ENCODE data around the gene CLEC4M.
"Not testable (repeated sequence)": the region's sequence is repeated elsewhere in the genome, so short reads cannot be mapped to it uniquely, and the experiment has no call there.

The CLEC4M gene

DNA sequence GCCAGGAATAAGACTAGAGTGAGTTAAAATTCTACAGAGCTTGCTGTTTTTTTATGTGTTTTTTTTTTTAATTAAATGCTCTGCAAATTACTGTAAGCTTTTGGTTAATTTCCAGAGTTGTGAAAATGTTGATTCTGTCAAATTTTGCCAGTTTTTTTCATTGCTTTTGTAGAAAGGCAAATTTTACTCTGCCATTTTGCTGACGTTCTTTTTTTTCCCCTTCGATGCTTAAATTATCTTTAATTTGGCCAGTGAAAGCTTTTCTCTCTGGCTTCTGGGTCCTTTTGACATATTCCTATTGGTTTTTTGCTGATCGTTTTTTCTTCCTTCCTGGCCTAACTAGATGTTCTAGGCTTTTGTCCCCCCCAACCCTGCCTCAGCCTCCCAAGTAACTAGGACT lies 43.2 kb downstream of the CLEC4M start:
- DNase-seq (ENCODE audit: low spot score), result no peak

DNA sequence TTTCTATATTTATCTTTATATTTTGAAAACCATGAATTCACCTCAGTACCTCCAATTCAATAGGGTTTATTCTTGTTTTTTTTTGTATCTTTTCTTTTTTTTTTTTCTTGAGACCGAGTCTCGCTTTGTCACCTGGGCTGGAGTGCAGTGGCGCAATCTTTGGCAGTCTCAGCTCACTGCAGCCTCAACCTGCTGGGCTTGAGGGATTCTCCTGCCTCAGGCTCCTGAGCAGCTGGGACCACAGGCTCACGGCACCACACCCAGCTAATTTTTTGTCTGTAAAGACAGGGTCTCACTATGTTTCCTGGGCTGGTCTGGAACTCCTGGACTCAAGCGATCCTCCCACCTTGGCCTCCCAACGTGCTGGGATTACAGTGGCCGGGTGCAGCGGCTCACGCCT lies 43.8 kb downstream of the CLEC4M start:
- DNase-seq (ENCODE audit: low spot score), result no peak

DNA sequence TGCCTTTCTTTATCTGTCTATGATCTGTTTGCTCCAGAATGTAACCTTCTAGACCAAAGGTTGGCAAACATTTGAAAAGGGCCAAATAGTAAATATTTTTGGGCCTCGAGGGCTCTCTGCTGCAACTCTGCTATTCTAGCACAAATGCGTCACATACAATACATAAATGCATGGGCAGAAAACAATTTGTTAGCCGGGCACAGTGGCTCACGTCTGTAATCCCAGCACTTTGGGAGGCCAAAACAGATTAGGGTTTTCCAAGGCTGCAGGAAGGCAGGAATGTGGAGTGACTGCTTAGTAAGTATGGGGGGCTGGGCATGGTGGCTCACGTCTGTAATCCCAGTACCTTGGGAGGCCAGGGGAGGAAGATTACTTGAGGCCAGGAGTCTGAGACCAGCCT lies 45.1 kb downstream of the CLEC4M start:
- no peak for DNase-seq (ENCODE audit: low spot score)

DNA sequence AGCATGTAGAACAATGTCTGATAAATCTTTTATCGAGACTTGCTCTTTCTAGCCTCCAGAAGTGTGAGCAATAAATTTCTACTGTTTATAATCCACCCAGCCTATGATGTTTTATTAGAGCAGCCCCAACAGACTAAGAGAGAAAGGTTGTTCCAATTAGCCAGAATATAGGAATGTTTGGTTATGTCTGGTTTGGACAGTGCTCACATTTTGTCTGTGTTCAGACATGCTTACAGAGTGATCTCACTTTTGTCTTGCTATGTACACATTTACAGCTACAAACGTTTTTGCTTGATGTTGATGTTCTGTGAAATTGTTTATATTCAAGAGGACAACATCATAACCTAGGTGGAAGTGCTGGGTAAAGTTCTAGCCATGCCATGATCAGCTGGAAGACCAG lies 48.9 kb downstream of the CLEC4M start:
- no peak for DNase-seq (ENCODE audit: low spot score)

DNA sequence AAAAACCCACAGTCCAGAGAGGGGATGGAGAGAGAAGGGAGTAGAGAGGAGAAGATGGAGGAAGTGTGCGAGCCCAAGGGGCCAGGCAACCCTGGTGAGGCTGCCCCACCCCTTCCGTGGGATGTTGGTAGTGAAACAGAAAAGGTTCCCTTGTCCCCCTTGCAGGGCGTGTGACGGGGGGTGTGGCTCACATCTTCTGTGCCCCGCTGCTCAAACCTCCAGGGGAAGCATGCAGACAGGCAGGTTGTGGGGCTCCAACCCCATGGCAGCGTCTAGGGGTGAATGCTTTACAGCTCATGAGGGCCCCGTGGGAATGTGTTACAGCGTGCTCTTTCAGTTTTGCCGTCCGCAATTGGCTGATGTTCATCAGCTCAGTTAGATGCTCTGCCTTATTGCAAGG lies 52.3 kb downstream of the CLEC4M start:
- no peak for DNase-seq (ENCODE audit: low spot score)

DNA sequence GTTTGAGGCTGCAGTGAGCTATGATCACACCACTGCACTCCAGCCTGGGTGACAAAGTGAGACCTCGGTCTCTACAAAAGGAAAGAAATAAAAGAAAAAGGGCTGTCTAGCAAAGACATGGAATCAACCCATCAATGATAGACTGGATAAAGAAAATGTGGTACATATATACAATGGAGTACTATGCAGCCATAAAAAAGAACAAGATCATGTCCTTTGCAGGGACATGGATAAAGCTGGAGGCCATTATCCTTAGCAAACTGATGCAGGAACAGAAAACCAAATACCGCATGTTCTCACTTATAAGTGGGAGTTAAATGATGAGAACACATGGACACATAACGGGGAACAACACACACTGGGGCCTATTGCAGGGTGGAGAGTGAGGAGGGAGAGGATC lies 53.0 kb downstream of the CLEC4M start:
- not testable (repeated sequence) for DNase-seq (ENCODE audit: low spot score)

DNA sequence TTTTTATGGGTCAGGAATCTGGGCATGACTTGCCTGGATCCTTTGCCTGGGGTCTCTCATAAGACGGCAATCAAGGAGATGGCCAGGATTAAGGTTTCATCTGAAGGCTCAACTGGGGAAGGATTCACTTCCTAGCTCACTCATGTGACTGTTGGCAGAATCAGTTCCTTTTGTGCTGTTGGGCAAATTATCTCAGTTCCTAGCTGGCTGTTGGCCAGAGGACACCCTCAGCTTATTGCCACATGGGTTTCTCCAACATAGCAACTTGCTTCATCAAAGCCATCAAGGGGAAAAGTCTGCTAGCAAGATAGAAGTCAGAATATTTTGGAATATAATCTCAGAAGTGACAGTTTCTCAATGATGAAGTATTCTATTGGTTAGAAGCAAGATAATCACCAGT lies 54.8 kb downstream of the CLEC4M start:
- no peak for DNase-seq (ENCODE audit: low spot score)

DNA sequence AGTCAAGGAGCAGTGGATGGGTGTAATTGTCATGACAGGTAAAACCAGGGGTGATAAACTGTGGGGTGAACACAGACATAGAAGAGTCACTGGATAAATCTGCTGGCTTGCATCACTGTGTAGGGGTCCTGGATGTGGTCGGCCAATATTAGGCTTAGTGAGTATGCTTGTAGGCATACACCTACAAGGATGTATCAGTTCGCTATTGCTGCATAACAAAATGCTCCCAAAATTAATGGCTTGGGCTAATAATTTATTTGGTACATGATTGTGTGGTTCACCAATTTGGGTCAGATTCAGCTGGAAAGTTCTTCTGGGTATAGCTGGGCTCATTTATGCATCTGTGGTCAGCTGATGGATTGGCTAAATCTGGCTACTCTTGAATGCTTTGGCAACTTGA lies 55.8 kb downstream of the CLEC4M start:
- DNase-seq (ENCODE audit: low spot score), result no peak
